Uterus (tissue), 4 donors: ENCODE data around the gene SPATA3. TPM values are rescaled to one million over a fixed set of nuclear protein-coding genes. Genes with fewer than 3 reads are reported as not detected.

Source experiments
- DNase-seq, 2 donors: peaks; one replicate each; pipeline ENCODE4 v3.0.0-alpha.2; 2019 to 2020
- H3K27ac ChIP-seq, 2 donors: fragments of 200-600 bp; sonication (generic); 1 replicate in 1 of 2; 2 replicates in 1 of 2; pipeline ENCODE4 v1.5.1; 2016 to 2018
- H3K27me3 ChIP-seq, 2 donors: fragments of 200-600 bp; sonication (generic); one replicate each; pipeline ENCODE4 v1.5.1; 2018 to 2019; ENCODE audit warnings: control low read depth in 1 of 2
- H3K36me3 ChIP-seq, 2 donors: fragments of 200-600 bp; sonication (generic); one replicate each; pipeline ENCODE4 v1.5.1; 2019; ENCODE audit warnings: control low read depth in 1 of 2
- H3K4me1 ChIP-seq, 2 donors: fragments of 200-600 bp; sonication (generic); one replicate each; pipeline ENCODE4 v1.5.1; 2018 to 2019; ENCODE audit warnings: control low read depth in 1 of 2
- H3K4me3 ChIP-seq, 2 donors: fragments of 200-600 bp; sonication (generic); 1 replicate in 1 of 2; 2 replicates in 1 of 2; pipeline ENCODE4 v1.5.1; 2018 to 2019; ENCODE audit warnings: mild to moderate bottlenecking in 1 of 2
- H3K9me3 ChIP-seq, 2 donors: fragments of 200-600 bp; sonication (generic); one replicate each; pipeline ENCODE4 v1.5.1; 2019; ENCODE audit warnings: control low read depth in 1 of 2
- CTCF ChIP-seq, 4 experiments: fragments of 200-600 bp in 2 of 4; fragments of 450-650 bp in 2 of 4; sonication (generic) in 2 of 4; IDR thresholded peaks; one replicate each; pipeline ENCODE4 v1.5.1; 2016 to 2019; ENCODE audit warnings: antibody characterized with exemption in 4 of 4, mild to moderate bottlenecking in 2 of 4, moderate library complexity in 1 of 4
- POLR2A ChIP-seq, 2 donors: fragments of 450-650 bp; IDR thresholded peaks; one replicate each; pipeline ENCODE4 v1.6.1; 2016; ENCODE audit warnings: antibody characterized with exemption in 2 of 2, mild to moderate bottlenecking in 1 of 2, moderate library complexity in 1 of 2
- intact Hi-C: fragments of 100-400 bp; cut with DNase I; formaldehyde crosslinking; loops from one replicate; pipeline ENCODE4 v1.15.1; 2023; ENCODE audit warnings: low total_unique reads
- total RNA-seq, 4 donors: library from RNA; depleted of rRNA in 3 of 4; stranded (reverse); fragments of >200 nt in 3 of 4; gene quantifications; one replicate each; pipeline versions ENCODE4 v1.1.0 to v1.2.4, GENCODE V29; 2014 to 2023
- donor health status: DM: yes; HTN: yes; CAD: no.

SPATA3 gene
- total RNA-seq, 4 donors from 2014 or later = not detected

- intact Hi-C loops = no loop called here
- Histone ChIP-seq H3K27ac (no peak overlapping the region), H3K36me3 (no peaks in the 10 kb centered on the region), H3K4me1 (no peaks in the 10 kb centered on the region), H3K9me3 (no peaks in the 10 kb centered on the region), H3K4me3 (no peak overlapping the region), H3K27me3 (no peaks in the 10 kb centered on the region)
- no peak for TF ChIP-seq CTCF (IDR thresholded peaks at IDR 0.05)
- TF ChIP-seq POLR2A (IDR thresholded peaks at IDR 0.05) = no peak
- DNase-seq = no peak
These were observed 52.3 kb downstream of the SPATA3 start for GRCh38 chr2:231047923-231048915.

- Histone ChIP-seq H3K27me3 (no peaks in the 10 kb centered on the region), H3K36me3 (no peaks in the 10 kb centered on the region), H3K9me3 (no peaks in the 10 kb centered on the region), H3K4me3 (no peak overlapping the region), H3K27ac (no peak overlapping the region), H3K4me1 (no peaks in the 10 kb centered on the region)
- intact Hi-C loops = no loop called here
- no peak for TF ChIP-seq CTCF (IDR thresholded peaks at IDR 0.05)
- no peak for TF ChIP-seq POLR2A (IDR thresholded peaks at IDR 0.05)
- no peak for DNase-seq
These were observed 53.5 kb downstream of the SPATA3 start for GRCh38 chr2:231049286-231050017.

GRCh38 chr2:231050018-231050901 lies 54.3 kb downstream of the SPATA3 start:
- intact Hi-C loops = no loop called here
- Histone ChIP-seq H3K36me3 (no peaks in the 10 kb centered on the region), H3K9me3 (no peaks in the 10 kb centered on the region), H3K27ac (no peak overlapping the region), H3K4me1 (no peaks in the 10 kb centered on the region), H3K4me3 (no peak overlapping the region), H3K27me3 (no peaks in the 10 kb centered on the region)
- DNase-seq = no peak
- TF ChIP-seq CTCF (IDR thresholded peaks at IDR 0.05) = no peak
- TF ChIP-seq POLR2A (IDR thresholded peaks at IDR 0.05) = no peak

GRCh38 chr2:231051116-231051515 lies 55.2 kb downstream of the SPATA3 start:
- intact Hi-C loops = no loop called here
- no peak for TF ChIP-seq POLR2A (IDR thresholded peaks at IDR 0.05)
- no peak for TF ChIP-seq CTCF (IDR thresholded peaks at IDR 0.05)
- Histone ChIP-seq H3K36me3 (no peaks in the 10 kb centered on the region), H3K27me3 (no peaks in the 10 kb centered on the region), H3K9me3 (no peaks in the 10 kb centered on the region), H3K4me1 (no peaks in the 10 kb centered on the region), H3K27ac (no peak overlapping the region), H3K4me3 (no peak overlapping the region)
- DNase-seq = no peak
